Cortex of kidney (tissue), 1 donor: Measurements from ENCODE around the gene SSNA1.

ENCODE experiments used
- DNase-seq: peaks from one replicate; lab custom pipeline; 2025; lab: John Stamatoyannopoulos, UW

SSNA1 gene

DNA sequence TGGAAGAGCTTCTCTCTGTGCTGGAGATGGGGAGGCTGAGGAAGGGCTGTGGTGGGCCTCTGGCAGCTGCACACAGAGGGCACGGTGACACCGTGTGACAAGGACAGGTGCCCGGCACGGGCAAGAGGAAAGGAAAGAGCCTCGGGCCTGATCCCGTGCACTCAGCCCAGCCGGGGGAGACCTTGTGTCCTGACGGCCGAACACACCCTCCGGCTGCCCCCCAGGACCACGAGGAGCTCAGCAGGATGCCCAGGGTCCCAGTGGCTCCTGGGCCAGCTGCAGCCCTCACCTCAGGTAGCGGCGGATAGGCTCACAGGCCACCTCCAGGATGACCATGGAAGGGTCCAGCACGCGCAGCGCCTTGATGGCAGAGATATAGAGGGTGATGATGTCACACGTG lies 5.6 kb upstream of the SSNA1 start:
- no peak for DNase-seq

DNA sequence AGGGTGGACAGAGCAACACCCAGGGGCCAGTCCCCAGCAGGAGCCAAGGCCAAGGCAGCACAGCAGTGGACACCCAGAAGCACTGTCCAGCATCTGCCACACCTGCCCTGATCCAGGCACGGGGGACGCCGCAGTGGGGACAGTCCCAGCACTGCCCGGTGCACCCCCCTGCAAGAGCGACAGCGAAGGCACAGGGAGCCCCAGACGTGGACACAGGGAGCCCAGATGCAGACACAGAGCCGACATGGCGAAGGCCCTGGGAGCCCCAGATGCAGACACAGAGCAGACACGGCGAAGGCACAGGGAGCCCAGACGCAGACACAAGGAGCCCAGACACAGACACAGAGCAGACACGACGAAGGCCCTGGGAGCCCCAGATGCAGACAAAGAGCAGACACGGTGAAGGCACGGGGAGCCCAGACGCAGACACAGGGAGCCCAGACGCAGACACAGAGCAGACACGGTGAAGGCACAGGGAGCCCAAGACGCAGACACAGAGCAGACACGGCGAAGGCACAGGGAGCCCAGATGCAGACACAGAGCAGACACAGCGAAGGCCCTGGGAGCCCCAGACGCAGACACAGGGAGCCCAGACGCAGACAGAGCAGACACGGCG lies 4.4 kb upstream of the SSNA1 start:
- DNase-seq = no peak

DNA sequence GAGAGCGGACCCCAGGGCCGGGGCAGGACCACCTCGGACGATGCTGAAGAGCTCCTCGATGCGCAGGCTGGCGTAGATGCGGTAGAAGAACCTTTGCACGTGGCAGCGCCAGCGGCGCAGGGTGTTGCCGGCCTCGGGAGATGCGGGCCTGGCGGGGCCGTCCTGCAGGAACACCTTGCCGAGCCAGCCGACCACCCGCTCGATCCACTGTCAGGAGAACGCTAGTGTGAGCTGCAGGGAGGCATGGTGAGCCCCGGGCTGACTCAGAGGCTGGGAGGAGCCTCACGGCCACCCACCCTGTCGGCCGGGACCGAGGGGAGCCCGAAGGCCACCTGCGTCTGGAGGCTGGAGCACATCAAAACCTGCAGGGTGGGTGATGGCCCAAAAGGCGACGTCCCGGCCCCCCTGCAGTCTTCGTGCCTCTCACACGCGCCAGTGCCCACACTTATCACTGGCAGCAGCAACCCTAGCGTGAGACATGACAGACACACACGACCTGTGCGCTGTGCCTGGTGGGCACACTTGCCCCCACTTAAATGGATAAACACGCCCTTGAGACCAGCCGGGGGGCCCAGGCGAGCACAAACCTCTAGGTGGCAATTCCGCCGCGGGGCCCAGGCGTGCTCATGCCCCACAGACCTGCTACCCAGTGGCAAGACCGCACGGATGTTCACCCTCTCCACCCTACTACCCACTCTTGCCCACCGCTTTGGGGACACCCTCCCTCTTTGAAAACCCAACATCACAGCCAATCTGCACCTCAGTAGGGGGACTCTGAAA lies 3.4 kb upstream of the SSNA1 start:
- no peak for DNase-seq

DNA sequence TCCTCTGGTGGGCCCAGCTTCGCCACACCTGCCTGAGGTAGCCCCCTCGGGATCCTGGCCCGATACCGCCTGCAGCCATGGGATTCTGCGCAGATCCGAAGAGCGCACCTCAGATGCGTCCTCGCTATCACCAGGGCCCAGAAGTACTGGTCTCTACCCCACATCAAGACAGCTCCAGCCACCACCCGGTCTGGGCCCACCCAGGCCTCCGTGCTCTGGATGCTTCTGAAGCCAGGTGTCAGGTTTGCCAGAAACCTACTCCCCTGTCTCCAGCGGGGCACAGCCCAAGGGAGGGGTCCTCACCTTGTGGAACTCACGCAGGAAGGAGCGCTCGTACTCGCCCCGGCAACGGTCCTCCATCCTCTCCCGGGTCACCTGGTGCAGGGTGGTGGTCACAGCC lies 2.6 kb upstream of the SSNA1 start:
- no peak for DNase-seq

DNA sequence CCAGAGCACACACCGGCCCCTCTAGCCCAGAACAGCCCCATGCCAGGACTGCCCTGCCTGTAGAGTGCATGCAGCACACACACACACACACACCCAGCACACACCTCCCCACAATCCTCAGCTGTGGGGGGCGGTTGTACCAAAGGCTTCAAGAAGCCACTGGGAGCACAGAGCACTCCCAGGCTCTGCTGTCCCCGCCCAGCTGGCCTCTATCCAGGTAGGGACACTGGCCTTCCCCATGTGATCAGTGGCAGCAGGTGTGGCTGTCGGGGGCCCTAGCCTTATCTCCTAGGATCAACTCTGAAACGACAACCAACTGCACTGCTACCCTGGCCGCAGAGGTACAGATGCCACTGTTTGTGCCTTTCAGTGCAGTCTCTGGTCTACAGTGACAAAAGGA lies 2.1 kb upstream of the SSNA1 start:
- no peak for DNase-seq

DNA sequence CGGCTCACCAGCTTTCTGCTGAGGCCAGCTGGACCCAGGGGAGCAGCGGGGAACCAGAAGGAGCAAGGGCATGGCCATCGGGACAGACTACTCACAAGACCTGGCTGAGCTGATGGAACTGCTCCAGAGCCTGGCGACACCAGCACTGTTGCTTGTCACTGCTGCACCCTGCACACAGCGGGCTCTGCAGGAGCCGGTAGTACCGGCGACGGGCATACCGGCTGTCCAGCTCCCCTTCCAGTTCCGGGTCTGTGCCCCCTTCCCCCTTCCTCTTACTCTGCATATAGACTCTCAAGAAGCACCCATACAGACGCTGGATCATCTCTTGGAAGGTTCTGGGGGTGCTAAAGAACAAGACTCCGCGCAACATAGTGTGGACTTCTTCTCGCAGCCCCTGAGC lies 1.1 kb upstream of the SSNA1 start:
- no peak for DNase-seq

DNA sequence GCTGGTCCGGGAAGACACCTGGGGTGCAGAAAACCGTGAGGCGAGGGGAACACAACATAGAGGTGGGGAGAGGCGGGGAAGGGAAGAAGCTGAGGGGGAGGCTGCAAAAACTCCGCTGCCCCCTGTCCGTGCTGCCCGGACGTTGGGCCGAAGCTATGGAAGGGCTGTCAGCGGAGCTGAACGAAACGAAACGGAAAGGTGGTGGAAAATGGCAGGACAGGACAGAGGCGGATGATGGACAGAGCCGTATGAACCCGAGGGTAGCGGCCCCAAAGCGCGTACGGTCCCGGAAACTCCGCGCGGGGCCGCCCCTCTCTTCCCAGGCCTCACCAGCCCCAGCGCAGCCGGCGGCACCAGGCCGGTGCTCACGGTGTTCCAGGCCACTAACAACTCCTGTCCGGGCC lies 388 bp upstream of the SSNA1 start:
- DNase-seq = no peak

DNA sequence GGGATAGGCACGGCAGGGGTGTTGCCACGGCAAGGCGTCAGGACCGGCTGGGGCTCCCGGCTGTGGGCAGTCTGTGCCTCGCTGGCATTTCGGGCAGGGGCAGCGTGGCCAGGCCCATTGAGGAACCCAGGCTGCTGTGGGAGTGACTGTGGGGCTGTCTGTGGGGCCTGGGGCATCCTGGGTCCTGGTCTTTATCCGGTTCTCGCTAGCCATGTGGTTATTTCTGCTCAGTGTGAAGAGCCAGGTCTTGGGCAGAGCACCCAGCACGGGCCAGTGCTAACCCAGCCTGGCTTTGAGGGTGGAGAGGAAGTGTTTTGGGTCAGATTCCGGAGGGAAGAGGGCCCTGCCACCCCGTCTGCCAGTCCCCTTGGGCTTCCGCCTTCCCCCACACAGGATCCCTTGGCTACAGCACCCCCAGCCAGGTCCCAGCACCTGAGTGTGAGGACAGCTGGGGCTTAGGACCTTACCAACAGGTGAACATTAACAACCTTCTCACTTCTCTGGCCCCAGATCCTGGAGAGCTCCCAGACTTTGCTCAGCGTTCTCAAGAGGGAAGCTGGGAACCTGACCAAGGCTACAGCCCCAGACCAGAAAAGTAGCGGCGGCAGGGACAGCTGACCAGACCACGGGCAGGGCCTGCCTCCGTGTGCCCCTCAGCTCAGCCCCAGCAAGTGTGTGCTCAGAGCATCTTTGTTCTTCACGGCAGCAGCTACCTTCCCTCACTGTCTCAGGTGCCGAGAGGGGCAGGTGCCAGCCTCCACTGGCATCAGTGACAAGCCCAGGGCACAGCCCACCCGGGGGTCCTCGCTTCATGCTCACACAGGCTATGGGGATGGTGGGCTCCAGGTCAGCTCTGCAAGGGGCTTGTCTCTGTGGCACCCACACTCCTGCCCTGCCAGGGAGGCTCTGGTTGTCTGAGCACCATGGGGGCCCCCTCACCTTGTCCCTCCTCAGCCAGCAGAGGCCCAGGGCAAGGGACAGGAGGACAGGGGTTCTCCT lies 1.1 kb downstream of the SSNA1 start:
- no peak for DNase-seq

DNA sequence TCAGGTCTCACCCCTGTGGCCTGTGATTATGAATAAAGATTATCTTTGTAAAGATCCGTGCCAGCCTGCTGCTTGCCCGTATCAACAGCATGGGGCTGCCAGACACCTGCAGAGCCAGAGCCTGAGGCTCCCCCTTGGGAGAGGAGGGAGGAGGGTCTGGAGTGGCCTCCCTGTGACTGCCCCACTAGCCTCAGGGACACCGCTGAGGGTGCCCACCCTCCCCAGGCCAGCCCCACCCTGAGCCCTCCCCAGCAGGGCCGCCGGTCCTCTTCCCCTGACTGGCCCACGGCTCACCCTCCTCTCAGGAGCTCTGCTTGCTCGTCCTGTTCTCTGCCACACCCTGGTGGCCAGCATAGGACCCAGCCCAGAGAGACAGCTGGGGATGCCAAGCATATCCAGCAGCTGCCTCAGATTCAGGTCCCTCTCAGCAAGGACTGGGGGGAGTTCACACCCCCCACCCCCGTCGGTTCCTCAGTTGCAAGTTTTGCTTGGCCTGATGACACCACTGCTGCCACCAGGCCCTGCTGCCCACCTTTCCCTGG lies 1.9 kb downstream of the SSNA1 start:
- no peak for DNase-seq

DNA sequence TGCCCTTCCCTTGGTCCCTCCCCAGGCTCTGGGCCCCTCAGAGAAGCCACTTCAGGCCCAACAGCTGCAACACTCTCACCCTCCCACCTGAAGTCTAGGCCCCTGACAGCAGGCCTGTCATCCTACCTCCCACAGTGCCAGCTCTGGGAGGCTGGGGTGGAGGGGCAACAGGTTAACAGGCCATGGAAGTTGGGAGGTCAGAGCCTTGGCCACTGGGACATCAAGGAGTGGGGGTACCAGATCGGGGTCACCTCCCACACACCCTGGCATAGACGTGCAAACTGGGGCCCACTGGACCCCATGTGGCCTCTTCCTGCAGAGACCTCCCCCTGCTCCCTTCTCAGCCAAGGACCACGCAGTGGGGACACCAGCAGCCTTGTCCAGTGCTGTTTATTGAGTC lies 2.8 kb downstream of the SSNA1 start:
- DNase-seq = no peak

DNA sequence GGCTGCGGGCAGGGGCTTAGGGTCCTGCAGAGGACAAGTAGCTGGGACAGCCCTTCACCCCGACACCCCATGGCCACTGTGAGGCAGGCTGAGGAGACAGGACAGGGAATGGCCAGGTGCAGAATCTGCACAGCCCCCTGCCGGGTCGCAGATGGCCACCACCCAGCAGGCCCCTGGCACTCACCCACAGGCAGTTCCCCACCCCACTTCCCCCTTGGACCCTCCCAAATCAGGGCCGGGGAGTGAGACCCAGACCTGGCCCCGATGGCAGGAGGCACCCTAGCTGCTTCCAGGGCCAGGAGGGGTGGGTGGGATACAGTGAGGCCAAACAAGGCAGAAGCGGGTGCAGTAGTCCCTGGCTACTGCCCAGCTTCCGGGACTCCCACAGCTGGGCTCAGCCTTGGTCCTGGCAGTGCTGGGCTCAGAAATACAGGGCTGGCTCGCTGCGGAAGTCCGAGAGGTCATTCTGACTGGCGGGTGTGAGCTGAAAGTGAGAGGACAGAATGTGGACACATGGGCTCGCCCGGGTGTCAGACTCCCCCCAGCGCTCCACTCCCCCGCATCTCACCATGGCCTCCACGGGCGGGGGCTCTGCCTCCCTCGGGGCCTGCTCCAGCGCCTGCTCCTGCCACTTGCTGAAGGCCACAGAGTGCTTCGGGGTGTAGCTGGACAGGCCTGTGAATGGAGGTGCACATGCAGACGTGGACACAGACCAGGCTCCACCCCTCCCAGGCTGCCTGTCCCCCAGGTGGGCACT lies 3.4 kb downstream of the SSNA1 start:
- no peak for DNase-seq

DNA sequence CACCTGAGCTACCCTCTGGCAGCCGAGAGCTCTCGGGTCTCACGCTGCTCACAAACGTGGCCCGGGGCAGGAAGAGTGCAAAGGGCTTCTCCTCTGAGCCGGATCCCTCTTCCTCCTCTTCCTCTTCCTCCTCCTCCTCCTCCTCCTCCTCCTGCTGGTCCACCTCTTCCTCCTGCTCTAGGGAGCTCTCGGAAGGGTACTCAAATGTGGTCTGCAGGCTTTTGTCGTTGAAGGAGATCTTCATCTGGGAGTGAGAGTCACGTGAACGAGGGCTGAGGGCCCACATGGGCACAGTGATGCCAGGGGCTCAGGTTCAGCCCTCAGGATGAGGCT lies 3.9 kb downstream of the SSNA1 start:
- no peak for DNase-seq

DNA sequence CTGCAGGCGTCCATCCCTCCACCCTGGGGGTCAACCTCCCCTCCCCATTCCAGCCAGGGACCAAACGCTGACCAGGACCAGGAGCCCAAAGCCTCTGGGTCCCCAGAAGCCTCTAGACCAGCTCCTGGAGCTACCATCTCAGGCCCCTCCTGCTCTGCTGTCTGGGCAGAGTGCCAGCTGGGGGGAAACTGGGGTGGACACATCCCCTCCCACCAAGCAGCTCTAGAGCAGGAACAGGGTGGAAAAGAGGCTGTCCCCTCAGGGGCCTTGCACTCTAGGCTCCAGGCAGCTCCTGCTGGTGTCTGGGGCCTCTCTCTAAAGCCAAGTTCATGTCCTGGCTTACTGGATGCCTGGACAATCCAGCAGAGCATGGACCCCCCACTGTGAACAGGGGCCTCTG lies 4.4 kb downstream of the SSNA1 start:
- no peak for DNase-seq

DNA sequence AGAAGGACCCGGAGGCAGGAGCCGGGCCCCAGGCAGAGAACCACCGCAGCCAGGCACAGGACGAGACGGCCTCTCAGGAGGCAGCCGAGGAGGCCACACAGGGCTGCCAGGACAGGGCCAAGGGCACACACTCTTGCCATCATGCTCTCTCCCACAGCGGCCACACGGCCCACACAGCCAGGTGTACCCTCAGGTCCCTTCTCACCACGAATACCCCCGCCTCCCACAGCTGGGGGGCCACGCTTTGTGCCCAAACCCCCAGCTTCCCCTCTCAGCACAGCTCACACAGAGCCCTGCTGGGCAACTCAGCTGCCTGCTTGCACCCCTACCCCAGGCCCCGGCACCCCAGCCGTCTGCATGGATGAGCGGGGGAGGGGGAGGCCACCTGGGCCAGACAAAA lies 5.3 kb downstream of the SSNA1 start:
- no peak for DNase-seq

DNA sequence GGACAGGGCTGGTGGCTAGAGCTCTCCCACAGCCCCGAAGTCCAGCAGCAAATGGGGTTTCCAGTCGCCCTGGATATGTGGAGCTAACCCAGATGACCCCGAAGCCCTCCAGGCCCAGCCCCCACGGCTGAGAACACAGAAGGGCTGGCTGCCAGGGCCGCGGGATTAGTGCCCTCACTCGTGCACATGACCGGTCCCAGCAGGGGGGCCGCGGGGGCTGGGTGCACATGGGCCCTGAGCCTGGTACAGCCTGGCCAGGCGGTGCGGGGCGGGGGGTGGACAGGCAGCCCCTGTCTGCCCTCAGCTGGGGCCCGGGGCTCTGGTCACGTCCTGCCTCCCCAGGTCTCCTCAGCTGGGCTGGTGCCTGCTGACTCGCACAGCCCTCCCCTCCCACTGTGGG lies 5.9 kb downstream of the SSNA1 start:
- no peak for DNase-seq

DNA sequence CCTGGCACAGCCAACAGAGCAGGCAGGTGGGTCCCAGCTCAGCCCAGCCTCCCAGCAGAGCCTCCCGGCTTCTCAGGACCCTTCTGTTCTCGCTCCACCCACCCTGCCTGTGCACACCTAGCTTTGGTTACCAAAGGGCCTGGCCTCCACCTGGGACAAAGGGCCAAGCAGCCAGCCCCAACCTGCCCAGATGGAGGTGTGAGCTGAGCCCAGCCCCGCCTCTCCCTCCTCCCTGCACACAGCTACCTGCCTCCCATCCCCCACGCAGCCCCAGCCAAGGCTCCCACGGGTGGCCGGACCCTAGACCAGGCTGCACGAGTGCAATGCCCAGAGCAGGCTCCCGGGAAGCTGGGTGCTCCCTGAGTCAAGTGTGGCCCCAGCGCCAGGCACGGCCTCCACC lies 6.4 kb downstream of the SSNA1 start:
- DNase-seq = no peak

DNA sequence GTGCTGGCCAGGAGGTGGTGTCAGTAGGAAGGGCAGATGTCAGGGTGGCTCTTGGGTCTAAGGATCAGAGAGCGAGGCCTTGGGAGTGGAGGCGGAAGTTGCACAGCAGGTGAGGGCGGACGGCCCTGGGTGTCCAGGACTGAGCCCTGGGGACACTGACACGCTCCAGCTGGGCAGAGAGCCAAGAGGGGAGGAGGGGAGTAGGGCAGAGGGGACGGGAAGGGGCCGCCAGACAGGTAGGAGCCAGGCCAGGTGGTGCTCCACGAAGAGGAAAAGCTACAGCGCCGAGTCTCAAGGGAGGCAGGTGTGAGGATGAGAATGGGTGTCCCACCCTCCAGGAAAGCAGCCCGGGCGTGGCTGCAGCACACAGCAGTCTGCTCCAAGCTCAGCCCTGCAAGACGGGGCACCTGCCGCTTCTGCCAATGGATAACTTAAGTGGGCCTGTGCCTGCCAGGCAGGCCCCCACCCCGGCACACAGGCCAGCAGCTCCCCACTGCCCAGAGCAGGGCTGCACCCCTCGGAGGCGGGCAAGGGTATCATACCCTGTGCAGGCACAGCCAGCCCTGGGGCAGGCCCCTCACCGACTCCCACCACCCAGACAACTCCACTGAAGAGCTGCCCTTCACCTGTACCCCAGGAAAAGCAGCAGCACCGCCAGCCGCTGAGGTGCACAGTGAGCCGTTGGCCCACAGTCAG lies 7.2 kb downstream of the SSNA1 start:
- no peak for DNase-seq

DNA sequence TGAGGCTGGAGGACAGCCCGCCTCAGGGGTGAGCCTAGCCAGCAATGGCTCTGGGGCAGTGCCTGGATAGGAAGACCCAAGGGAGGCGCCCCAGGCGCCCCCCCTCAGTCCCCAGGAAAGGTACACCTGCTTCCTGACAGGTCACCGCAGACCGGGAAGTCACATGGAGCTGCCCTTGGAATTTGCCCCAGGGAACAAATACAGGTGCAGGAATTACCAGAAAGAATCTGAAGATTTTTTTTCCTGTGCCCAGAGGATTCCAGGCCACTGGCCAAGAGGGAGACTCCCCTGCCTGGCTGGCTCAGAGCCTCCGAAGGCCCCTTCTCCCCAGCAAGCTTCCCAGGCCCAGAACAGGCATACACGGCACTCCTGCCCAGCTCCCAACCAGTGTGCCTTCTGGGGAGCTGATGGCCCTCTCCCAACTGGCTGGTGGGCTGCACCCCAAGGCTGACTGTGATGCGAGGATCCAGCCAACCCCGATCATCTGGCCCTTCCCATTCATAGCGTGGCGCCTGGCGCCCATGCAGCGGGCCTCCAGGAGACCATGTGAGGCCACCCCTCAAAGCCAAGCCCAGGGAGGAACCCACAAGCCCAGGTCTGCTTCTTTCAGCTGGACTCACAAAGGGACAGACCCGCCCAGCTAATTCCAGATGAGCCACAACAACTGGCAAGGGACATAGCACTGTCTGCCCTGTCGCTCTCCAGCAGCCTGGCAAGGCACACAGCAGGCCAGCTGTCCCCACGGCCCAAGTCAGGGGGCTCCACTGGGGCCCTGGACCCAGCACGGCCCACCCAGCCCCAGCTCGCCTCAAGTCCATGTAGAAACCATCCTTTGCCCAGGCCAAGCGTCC lies 9.8 kb downstream of the SSNA1 start:
- DNase-seq = no peak

DNA sequence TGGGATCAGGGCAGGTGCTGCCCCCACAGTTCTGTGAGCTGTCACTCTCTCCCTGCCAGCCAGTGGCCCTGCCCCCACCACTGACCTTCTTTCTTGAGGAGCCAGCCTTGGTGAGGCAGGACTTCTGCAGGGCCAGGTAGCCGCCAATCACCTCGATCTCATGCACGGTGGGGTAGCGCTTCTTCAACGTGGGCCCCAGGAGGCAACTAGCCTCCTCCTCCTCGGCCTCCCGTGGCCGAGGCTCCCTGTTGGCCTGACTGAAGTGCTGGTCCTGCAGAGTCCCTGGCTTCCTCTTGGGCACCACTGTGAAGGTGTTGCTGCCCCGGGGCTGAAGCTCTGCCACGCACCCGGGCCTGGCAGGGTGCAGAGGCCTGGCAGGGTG lies 10.4 kb downstream of the SSNA1 start:
- no peak for DNase-seq

DNA sequence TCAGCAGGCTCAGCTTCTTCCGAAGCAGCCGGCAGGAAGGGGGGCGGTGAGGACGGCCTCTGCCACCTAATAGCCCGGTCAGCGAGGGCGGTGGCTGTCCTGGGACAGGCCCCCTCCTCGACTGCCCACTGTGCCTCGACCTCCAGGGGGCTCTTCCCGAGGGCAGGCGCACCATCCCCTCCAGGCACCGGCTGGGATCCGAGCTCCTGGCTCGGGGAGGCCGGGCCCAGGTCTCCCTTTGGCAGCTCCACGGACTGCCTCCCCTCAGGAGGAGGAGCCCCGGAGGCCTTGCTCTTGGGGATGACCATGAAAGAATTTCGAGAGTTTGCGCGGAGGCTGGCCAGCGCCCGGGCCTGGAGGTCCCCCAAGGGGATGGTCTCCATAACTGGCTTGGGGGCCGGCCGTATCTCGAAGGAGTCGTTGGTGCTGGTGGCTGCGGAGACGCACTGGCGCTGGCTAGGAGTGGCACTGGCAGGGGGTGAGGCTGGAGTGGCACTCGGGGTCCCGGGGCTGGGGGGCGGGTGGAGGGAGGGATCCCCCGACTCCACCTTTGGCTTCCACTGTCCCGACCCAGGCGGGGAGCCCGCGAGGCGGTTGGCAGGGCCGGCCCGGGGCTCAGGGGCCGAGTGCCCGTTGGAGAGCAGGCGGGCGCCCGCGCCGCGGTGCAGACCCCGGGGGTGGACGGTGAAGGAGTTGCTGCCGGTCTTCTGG lies 11.1 kb downstream of the SSNA1 start:
- no peak for DNase-seq
